ENCODE results near the gene SVIL.
A peak's percentile ranks its signal among the peaks of the same experiment; 100 is the strongest.
"Not testable (repeated sequence)": the region's sequence is repeated elsewhere in the genome, so short reads cannot be mapped to it uniquely, and the experiment has no call there.

The SVIL gene

DNA sequence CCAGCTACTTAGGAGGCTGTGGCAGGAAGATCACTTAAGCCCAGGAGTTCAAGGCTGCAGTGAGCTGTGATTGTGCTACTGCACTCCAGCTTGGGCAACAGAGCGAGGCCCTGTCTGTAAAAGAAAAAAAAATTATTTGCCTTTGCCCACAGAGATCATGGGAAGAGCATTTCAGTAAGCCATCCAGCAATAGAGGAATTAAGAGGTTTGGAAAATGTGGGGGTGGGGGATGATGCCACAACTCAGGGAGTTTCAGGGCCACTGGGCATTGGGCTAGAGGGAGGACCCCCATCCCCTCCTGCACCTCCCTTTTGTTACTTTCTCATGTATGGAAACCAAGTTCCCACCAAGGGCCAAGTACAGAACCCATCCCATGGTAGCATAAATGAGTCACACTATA, 38.4 kb downstream of the SVIL start:
- DNase-seq, result no peak

DNA sequence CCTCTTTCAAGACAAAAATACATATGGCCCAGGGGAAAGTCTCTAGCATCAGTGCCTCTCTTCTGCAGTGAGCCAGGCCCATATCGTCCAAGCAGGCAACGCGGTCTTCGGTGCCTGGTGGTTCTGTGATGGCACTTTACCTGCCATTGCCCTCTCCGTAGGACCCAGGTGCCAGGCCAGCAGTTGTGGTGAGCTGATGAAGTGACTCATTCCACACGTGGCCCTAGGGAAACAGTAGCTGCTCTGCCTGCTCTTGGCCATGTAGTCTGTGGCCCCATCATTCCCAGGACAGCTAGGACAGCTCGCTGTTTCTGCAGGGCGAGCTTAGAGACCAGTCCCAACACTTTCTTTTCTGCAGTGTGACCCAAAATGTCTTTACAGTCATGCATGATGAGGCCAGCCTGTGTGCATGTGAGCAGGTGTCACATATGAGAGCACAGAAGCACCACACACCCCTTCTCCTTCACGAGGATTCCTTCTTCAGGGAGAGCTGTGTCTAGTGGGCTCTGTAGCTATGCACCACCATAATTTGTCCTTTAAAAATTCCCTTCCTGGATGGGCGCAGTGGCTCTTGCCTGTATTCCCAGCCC, 39.0 kb downstream of the SVIL start:
- no peak for DNase-seq

DNA sequence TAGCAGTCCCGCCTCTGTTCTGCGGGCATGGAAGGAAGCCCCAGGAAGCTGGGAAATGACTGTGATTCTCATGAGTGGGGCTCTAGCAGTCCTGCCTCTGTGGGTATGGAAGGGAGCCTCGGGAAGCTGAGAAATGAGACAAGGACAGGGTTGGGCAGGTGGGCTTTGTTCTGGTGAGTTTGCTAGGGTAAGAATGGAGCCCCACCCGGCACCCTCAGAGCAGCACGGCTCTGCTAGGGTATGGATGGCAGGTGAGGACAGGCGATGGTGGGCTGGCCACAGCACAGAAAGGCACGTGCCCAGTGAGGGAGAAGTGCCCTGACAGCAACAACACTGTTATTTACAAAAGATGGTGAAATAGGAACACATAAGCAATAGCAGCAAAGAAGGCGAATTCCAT, 39.6 kb downstream of the SVIL start:
- DNase-seq, result no peak

DNA sequence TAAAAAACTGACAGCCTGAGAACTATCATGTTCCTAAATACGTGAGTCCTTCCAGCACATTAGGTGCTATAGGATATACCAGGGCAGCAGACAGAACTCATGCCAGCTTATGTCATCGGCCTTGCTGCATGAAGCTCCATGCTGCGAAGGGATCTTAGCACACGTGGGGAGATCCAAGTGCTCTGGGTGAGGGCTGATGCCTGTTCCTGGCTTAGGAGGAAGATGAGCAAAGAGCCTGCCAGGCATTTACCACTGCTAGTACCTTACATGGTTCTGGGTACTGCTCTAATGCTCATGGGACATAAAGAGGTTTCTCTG, 43.2 kb downstream of the SVIL start:
- no peak for DNase-seq

DNA sequence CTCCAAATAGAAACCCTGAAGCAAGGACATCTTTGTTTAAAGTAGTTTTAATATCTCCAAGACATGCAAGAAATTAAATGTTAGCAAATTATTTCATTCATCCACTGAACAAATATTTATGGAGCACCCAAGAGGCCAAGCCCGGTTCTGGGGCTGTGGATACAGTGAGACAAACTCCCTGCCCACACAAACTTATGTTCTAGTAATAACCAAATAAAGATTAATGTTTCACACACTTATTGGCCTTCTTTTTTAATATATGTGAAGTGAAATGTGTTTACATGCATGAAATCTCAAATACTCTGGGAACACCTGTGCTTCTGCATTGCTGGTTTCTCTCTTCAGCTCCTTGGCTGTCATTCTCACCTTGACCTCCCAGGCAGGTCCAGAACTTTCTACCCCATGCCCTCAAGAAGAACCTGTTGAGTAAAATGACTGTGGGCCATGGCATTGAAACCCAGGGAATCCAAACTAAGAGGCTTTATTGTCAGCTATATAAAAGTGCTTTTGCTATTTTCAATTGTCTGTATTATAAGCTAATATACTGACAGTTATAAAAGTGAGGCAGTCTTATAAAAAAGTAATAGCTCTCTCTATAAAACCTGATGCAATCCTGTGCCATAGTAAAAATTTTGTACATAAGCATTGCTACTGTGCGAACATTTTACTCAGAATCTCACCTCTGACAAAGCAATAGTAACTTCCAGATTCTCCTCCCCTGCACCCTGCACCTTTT, 43.7 kb downstream of the SVIL start:
- DNase-seq, result no peak

DNA sequence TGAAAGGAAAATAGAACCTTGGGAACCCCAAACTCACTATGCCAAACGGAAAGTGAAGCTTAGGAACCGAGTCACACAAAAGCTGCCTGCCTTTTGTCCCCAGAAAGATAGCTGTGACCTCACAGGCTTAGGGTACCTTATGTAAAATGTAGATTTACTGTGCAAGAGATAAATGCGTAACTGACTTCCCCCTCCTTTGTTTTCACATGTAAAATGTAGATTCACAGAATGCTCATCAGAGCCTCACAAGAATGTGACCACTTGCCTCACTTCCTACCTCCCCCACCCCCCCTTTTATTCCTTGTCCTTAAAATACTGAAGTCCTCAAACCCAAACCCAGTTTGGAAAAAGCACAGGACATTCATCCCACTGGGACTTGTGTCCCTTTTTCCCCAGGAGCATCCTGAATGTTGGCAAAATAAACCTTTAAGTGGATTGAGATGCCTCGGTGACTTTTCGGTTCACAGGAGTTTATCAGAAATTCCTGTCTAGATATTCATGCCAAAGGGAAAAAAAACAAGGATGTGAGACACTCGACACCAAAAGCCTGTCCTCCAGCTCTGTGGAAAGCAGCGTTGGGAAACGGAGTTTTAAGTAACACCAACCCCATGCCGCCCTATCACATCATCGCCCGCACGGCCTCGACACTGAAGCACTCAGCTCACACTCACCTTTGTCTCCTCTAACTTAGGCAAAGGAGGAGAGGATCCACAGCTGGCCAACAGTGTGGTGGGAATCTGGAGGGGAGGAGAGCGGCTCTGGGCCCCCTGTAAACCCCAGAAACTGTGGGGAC, 45.9 kb downstream of the SVIL start:
- DNase-seq, result no peak

DNA sequence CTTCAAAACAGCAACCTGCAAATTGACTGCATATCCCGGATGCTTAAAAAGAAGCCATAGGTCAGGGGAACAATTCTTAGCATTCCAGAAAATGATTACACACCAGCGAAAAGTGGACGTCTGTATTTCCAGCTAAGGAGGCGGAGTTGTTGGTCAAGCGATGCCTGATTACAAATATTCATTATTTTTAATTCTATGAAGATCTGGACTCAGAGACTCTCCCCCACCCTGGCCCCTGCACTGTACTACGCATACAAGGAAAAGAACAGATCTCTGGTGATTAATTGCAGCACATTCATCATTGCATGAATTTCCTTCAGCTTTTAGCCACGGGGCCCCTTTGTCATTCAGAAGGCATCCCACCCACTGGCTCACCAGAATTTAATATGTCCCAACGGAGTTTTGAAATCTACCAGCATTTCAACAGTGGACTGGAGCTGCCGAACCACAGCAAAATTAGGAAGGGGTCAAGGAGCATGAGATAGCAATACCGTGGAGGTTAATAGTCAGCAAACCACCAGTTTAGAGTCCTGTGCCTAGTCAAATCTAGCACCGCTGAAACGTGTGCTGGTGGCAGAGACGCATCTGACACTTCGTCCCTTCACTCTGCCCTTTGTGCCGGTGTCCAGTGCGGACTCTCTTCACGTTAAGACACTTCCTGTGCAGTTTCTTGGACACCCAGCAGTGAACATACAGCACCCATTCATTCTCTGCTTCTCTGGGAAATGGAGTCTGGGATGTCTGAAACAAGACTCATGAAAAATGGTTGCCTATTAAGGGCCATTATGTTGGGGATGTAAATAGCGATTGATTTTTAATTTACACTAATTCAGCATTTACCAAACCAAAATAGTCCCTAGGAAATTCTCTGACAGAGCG, 46.8 kb downstream of the SVIL start:
- DNase-seq, result not testable (repeated sequence)

DNA sequence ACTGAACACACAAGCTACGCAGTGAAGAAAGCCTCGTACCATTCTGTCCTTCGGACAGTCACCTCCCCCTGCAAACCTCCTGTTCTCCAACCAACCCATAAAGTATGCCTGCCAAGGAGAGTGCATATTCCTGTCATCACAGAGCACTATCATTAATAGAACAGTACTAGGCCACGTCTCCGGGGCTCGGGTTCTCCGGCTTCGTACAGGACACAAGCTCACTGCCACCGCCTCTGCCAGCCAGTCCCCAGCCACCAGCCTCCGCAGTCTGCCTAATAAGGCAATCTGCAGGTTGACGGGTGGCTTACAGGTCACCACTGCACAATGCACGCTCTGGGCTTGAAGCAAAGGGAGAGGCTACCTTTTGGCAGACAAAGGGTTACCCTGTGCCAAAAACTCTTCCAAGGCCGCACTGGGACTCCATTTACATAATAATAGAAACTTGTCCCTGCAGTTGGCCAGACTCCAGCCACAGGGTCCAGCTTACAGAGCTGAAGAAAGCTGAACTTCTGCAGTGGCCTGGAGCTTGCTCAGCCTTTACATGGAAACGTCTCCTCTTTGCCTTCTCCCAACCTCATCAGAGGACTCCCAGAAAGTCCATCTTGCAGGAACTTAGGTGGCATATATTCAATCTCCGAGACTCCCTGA, 47.5 kb downstream of the SVIL start:
- DNase-seq, result not testable (repeated sequence)

DNA sequence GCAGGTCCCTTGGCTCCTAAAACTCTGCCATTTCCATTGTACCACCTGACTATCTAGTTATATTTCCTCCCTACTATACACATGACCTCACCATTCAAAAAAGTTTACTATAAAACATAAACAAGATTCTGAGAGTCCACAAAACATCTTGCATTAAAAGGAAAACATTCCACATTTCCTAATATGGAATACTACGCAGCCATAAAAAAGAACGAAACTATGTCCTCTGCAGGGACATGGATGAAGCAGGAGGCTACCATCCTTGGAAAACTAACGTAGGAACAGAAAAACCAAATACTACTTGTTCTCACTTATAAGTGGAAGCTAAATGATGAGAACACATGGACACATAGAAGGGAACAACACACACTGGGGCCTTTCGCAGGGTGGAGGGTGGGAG, 48.3 kb downstream of the SVIL start:
- DNase-seq, result no peak

DNA sequence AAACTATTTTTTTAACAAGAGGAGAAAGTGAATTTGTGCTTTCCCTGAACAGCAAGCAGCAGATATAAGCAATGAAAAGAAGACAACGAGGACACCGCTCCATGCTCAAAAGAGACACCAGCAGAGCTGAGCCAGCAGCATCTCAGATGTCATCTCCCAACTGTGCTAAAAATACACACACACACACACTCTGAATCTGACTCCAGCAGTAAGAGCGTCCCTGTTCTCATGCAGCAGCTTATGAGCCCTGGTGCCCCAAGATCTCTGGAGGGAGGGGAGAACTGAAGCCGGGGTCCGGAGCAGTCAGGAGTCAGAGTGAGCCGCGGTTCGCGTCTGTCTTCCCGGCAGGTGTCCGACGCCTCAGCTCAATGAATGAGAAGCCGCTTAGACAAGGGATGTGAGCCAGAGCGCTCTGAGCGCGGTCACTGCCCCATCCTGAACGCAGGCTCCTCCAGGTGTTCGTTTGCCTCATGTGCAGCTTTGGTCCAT, 49.2 kb downstream of the SVIL start:
- DNase-seq, result peak; percentile 1

DNA sequence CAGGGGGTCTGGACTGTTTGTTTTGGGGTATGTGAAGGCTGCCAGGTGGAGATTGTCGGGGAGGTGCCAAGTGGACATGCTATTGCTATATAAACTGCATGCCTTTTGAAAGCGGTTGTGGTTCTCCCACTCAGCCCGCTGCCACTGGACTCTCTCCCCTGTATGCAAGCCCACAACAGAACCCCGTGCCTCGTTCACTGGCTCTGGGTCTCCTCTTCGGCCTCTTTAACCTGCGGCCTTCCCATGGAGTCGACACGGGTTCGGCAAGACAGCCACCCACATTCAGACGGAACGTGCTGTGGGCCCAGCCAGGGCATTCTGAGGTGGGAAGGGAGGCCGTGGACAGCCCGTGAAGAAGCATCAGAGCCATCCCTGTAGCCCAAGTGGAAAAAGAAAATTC, 50.3 kb downstream of the SVIL start:
- DNase-seq, result no peak

DNA sequence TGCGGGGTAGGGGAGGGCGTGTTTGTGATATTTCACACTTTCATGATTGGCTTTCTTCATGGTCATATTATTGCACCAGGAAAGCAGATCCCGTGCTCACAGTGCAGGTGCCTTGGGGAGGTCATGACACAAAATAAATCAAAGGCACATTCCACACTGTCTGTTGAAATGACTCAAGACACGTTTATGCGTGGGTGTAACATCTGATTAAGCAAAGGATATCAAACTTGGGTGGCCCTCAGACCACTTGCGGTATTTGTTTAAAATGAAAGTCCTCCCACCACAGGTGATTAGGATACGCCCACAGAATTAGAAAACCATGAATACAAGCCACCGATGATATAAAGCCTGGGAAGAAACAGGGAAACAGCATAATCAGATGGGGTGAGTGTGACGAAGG, 51.1 kb downstream of the SVIL start:
- DNase-seq, result no peak

DNA sequence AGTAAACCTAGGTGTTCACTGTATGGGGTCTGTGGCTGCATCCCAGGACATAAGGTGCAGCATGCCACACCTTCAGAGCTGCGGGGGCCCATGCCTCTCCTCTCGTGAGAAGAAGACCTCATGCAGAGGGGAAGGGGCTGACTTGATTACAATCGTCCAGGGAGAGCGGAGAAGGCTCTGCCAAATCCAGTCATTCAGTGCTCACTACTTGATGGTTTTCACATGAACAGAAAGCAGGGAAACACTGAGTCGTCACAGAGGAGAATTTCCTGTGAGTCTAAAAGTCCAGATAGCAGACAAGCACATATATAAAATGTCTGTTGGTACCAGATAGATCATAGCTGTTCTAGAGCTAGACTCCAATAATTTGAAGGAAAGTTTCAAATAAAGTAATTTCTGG, 52.0 kb downstream of the SVIL start:
- not testable (repeated sequence) for DNase-seq

DNA sequence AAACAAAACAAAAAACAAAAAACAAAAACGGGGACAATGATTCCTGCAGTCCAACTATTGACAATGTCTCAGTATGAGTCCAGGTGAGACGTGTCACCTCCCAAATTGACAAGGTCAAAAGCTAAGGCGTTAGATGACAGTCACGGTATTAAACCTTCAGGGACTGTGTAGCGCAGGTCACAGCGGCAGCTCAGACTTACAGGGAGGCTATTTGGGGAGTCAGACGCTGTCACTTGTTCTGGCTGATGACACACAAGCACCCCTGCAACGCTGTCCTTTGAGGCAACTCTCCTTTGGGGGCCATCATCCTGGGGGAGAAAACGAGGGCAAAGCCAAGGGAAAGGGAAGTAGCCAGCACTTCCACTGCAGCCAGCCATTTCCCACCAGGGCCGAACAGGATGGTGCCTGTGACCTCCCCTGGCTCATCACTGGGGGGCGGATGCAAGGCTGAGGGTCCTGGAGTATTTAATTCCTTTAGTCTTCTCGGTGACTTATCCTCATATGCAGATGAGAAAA, 55.3 kb downstream of the SVIL start:
- DNase-seq, result no peak

DNA sequence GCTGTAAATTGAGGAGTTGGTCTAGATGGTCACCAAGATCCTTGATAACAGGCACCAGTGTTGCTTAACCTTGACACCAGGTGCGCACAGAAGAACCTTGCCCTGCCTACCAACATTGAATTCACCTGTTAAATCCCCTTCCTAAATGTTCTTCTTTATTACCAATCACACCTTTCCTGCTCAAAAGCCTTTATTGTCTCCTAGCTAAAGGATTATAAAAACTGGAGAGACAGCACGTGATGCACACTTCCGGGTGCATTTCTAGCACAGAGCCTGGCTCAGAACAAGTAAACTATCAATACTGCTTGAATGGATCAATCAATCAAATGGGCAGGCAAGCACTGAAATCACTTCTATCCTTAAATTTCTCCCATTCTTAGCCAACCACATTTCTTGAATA, 56.3 kb downstream of the SVIL start:
- no peak for DNase-seq

DNA sequence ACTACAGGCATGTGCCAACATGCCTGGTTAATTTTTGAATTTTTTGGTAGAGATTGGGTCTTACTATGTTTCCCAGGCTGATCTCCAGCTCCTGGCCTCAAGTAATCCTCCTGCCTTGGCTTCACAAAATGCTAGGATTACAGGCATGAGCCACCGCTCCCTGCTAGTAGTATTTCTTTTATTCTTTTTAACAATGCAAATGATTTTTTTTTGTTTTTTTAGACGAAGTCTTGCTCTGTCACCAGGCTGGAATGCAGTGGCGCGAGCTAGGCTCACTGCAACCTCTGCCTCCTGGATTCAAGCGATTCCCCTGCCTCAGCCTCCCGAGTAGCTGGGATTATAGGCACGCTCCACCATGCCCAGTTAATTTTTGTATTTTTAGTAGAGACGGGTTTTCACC, 58.1 kb downstream of the SVIL start:
- DNase-seq, result no peak

DNA sequence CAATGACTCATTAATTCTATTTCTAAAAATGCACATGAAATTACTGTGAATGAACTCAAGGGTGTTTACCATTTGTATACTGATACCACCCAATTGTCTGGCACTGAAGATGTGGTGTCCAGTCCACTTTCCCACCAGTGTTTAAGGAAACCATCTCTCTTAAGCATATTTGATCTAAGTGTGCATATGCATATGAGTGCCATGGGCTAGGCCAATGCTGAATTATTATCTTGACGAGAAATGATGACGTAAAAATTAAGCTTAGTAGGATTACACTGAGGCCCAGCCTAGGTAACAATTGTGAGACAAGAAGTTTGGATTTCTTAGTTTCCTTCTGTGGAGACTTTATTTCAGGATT, 59.7 kb downstream of the SVIL start:
- no peak for DNase-seq

DNA sequence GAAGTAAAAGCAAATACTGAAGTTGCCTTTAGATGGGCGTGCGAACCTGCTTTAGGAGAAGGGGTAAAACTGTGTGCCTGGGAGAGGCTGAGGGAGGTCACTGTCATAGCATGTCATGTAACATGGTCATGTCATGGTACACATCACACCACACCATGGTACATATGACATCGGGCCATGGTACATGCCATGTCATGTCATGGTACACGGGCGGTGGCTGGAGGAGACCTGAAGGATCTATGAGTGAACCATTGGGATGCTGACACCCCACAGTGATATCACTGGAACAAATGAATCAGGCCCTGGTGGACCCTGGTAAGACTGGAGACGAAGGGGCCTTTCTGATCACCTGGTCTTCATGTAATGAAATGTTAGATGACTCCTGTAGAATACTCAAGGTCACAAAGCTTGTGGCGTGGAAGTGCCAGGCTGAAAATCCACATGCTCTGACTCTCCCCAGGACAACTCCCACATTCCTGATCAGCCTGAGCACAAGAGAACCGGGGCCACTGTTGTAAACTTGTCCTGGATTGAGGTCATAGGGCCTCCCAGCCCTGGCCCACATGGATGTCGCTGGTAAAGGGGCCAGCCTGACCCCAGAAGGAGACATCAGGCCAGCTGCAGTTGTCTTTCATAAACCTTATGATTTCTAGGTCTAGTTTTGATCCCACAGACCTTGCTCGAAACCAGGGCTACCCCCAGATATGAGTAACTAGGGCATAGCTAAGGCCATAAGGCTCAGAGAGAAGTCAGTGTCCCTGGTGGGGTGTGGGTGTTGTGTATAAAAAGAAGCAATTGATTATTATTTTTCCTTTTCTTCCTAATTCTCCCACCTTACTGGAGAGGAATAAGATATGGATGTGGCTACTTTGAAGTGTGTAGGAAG, 60.3 kb downstream of the SVIL start:
- not testable (repeated sequence) for DNase-seq

DNA sequence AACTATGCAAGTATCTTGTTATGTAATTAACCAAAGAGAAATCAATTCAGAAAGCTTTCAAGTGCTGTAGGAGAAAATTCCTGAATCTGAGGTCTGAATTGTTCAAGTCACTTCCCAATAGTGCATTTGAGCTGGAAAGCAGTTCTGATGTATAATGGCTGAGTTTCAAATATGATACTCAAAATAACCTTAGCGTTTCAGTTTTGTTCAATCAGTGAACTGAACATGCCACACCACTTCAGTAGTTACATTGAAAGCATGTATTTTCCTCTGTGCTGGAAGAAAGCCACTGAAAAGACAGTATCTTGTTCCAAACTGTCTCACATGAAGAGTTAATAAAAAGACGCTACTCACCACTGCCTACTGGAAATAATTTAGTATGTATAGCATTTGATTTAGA, 64.5 kb downstream of the SVIL start:
- not testable (repeated sequence) for DNase-seq

DNA sequence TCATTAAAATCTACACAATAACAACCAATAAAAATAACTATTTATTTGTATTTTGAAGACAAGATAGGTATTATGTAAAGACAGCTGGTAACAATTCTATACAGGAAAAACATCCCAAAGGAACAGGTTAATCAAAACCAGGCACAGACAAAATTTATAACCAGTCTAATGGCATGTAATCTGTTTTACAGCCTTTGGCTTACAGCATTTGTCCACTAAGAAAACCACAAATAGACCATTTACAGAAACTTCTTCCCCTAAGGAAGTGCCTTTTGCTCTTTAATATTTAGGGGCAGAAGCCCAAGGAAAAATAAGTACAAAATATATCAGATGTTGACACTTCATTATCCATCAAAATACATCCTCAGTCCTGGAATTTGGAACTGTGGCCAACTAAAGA, 65.0 kb downstream of the SVIL start:
- DNase-seq, result no peak

DNA sequence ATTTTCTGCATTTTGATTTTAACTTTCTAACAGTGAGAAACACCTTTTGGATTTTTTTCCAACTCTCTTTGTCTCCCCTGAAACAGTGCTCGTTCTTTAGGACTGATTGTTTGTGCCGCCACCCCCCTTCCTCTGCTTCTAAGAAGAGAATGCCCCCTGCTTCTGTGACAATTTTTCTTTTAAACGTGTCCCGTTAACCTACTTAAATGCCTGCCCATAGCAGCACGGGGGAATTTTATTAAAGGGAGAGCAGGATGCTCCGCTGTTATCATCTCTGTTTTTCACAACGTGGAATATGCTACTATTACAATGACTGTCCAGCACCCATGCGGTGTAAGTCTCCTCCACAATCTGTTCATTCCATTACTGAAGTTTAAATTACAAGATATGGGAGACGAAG, 67.8 kb downstream of the SVIL start:
- DNase-seq, result no peak
